Kidney (tissue), 14 donors: ENCODE data around the gene PIP5K1C. TPM values are rescaled to one million over a fixed set of nuclear protein-coding genes. Genes with fewer than 3 reads are reported as not detected.

Experiments
- DNase-seq, 5 donors: peaks; one replicate each; pipeline ENCODE4 v3.0.0-alpha.2; 2013 to 2020
- FAIRE-seq: peaks from 2 replicates; lab custom pipeline; 2012; peaks lifted over from hg19 to GRCh38; lab: Jason Lieb, UNC
- H3K27ac ChIP-seq, 2 donors: one replicate each; pipeline ENCODE4 v1.7.0; 2013; ENCODE audit warnings: low read depth in 2 of 2, low read length in 2 of 2, inconsistent platforms in 1 of 2
- H3K27me3 ChIP-seq: one replicate; pipeline ENCODE4 v1.7.1; 2013; ENCODE audit warnings: low read length, inconsistent platforms; ENCODE audit not compliant: control insufficient read depth, insufficient read depth
- H3K36me3 ChIP-seq, 3 donors: one replicate each; pipeline versions ENCODE4 v1.7.0 to v1.7.1; 2013; ENCODE audit warnings: low read length in 3 of 3, control low read depth in 1 of 3, inconsistent platforms in 1 of 3; ENCODE audit not compliant: insufficient read depth in 3 of 3, control insufficient read depth in 2 of 3
- H3K4me1 ChIP-seq, 3 donors: one replicate each; pipeline versions ENCODE4 v1.7.0 to v1.7.1; 2013; ENCODE audit warnings: low read length in 3 of 3, inconsistent platforms in 1 of 3, low read depth in 1 of 3; ENCODE audit not compliant: control insufficient read depth in 2 of 3, insufficient read depth in 2 of 3
- H3K4me3 ChIP-seq, 3 donors: one replicate each; pipeline versions ENCODE4 v1.7.0 to v1.8.1; 2013; ENCODE audit warnings: low read length in 3 of 3, control low read depth in 1 of 3, inconsistent platforms in 1 of 3
- H3K9ac ChIP-seq, 3 donors: one replicate each; pipeline versions ENCODE4 v1.7.0 to v1.7.1; 2013; ENCODE audit warnings: low read length in 3 of 3, control low read depth in 1 of 3, inconsistent platforms in 1 of 3
- H3K9me3 ChIP-seq, 3 donors: one replicate each; pipeline versions ENCODE4 v1.7.0 to v1.7.1; 2013; ENCODE audit warnings: low read length in 3 of 3, control low read depth in 1 of 3, inconsistent platforms in 1 of 3; ENCODE audit not compliant: control insufficient read depth in 2 of 3, insufficient read depth in 1 of 3
- intact Hi-C: fragments of 100-400 bp; cut with DNase I; formaldehyde crosslinking; loops from one replicate; pipeline ENCODE4 v1.11.1; 2022
- polyA plus RNA-seq: library from polyadenylated mRNA; stranded (reverse); fragments of 350-450 nt; fragmentation: Illumina TruSeq; extraction: RNeasy Lipid Tissue Mini Kit (QIAGEN cat#74804); gene quantifications from one replicate; pipeline ENCODE4 v1.2.3, GENCODE V29; 2014; ENCODE audit warnings: low read depth, low replicate concordance; ENCODE audit not compliant: insufficient read depth
- total RNA-seq: library from RNA; stranded (reverse); fragmentation: NEBNext Ultra II Directional; extraction: Animal tissue kit (Norgen Biotek cat#: 25700); gene quantifications from one replicate; pipeline ENCODE4 v1.2.1, GENCODE V29; 2021
- TF ChIP-seq, protein P1 (sequence below): IDR thresholded peaks from 3 replicates; pipeline ENCODE4 v1.5.1; 2012; ENCODE audit warnings: mild to moderate bottlenecking, moderate library complexity, borderline replicate concordance; ENCODE audit not compliant: insufficient read depth; ENCODE audit errors: extremely low read depth
- donor health status: control.
- donor health status: control.
- donor health status: control.
- donor health status: control.
- donor health status: control.
- donor health status: DM: yes; HTN: yes; CAD: no.
- donor health status: Normal renal cell carcinoma (clear cell type).

Gene PIP5K1C
- total and polyA plus RNA-seq, 2 donors from 2014 or later = 11.2 to 35.6 TPM

DNA sequence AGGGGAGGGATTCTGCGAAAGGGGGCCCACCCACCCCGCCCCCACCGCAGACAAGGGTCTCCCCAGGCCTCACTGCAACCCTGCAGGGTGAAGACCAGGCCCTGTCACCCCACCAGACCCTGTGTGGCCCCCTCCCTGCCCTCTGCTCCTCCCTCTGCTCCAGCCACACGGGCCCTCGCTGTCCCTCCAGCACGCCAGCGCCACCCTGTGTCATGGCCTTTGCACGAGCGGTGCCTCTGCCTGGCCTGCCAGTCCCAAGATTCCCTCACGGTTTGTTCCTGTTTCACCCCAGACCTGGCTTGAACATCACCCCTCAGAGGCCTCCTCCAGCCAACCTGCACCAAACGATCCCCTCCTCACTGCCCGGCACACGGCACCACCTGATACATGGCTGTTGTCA, 27.3 kb downstream of the PIP5K1C start:
- H3K9me3 ChIP-seq = no peaks in the 10 kb centered on the region
- no peaks in the 10 kb centered on the region for H3K27me3 ChIP-seq
- no peaks in the 10 kb centered on the region for H3K36me3 ChIP-seq
- TF ChIP-seq, protein P1, sequence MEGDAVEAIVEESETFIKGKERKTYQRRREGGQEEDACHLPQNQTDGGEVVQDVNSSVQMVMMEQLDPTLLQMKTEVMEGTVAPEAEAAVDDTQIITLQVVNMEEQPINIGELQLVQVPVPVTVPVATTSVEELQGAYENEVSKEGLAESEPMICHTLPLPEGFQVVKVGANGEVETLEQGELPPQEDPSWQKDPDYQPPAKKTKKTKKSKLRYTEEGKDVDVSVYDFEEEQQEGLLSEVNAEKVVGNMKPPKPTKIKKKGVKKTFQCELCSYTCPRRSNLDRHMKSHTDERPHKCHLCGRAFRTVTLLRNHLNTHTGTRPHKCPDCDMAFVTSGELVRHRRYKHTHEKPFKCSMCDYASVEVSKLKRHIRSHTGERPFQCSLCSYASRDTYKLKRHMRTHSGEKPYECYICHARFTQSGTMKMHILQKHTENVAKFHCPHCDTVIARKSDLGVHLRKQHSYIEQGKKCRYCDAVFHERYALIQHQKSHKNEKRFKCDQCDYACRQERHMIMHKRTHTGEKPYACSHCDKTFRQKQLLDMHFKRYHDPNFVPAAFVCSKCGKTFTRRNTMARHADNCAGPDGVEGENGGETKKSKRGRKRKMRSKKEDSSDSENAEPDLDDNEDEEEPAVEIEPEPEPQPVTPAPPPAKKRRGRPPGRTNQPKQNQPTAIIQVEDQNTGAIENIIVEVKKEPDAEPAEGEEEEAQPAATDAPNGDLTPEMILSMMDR = no peak
- no peak overlapping the region for H3K4me3 ChIP-seq
- peaks cover 0 to 18% (median 0%) of the 10 kb centered on the region in 3 donors for H3K4me1 ChIP-seq
- H3K9ac ChIP-seq = no peak overlapping the region
- H3K27ac ChIP-seq = no peak overlapping the region
- intact Hi-C loops = no loop called here
- FAIRE-seq = no peak
- DNase-seq = no peak

DNA sequence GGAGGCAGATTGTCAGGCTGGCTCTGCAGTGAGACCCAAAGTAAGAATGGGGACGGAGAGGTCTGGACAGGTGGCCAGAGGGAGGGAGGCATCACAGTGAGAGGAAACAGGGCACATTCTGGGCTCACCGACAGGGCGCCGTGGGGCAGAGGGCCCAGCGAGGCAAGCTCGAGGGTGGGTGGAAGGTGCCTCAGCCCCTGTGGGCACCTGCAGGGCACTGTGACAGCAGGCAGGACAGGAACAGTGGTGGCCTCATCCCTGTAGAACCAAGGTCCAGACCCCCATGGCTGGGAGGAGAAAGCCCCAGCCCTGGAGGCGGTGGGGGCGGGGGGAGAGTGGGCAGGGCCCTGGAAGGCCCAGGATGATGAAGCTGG, 27.7 kb downstream of the PIP5K1C start:
- Histone ChIP-seq H3K27me3 (no peaks in the 10 kb centered on the region), H3K27ac (peak overlapping the region in 1 of 2 donors; percentile 95), H3K4me3 (no peak overlapping the region), H3K9ac (no peak overlapping the region), H3K36me3 (no peaks in the 10 kb centered on the region), H3K4me1 (peaks cover 0 to 18% (median 0%) of the 10 kb centered on the region in 3 donors), H3K9me3 (no peaks in the 10 kb centered on the region)
- TF ChIP-seq, protein P1 = no peak
- intact Hi-C loops = no loop called here
- no peak for FAIRE-seq
- DNase-seq = no peak

DNA sequence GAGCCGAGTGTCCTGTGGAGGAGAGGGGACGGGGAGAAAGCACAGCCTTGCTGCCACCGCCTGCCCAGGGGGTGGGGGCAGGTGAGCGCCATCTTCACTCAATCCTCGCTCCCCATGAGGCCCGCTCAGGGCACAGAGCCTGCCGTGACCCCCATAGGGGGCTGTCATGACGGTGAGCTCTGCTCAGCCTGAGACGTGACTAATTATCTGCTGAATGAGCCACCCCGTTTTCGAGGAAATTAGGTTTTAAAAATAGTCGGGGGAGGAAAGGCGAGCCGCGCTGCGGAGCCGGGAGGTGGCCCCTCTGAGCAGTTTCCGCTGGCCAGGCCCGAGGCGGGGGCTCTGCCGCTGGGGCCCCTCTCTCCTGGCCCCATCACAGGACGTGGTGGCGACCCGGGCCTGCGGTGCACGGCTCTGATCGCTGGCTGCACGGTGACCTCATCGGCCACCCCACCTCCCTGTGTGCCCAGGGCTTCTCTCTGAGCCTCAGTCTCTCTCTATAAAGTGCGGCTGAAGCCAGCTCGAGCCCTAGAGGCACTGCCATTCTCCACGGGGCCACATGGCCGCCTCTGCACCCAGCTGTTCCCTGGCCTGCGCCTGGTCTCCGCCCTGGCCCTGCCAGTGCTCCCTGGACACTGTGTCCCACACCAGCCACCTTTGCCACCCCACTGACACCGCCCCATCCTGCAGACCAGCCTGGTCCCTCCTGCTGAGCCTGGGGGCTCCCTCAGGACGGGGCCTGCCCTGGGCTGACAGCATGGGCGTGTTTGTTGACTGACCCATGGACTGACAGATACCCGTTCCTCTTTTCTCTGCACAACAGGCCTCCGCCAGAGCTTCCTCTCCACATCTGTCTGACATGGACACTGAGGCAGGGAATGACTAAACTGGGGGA, 28.3 kb downstream of the PIP5K1C start:
- Histone ChIP-seq H3K4me1 (peaks cover 0 to 18% (median 0%) of the 10 kb centered on the region in 3 donors), H3K4me3 (peak overlapping the region in 1 of 3 donors; percentile 21), H3K27me3 (no peaks in the 10 kb centered on the region), H3K9me3 (no peaks in the 10 kb centered on the region), H3K36me3 (no peaks in the 10 kb centered on the region), H3K9ac (peak overlapping the region in 1 of 3 donors; percentile 51), H3K27ac (peak overlapping the region; percentile 89 to 95)
- FAIRE-seq (no peak), DNase-seq (peak in 3 of 5 donors; percentile 44 to 58 (median 53))
- TF ChIP-seq, protein P1 = no peak
- intact Hi-C loops = no loop called here
